Measurements from ENCODE around the gene ST6GALNAC6.

GRCh38 chr9:127934986-127935385, 35.6 kb upstream of the ST6GALNAC6 start:
- no peak for TF ChIP-seq PAX8 (IDR thresholded peaks at IDR 0.05)
- no peak for TF ChIP-seq TCF3 (IDR thresholded peaks at IDR 0.05; ENCODE audit: borderline replicate concordance, insufficient read depth, low read depth, low read length)
- no peak for TF ChIP-seq CHD2 (IDR thresholded peaks at IDR 0.05; ENCODE audit: borderline replicate concordance, low read depth, low read length)
- TF ChIP-seq RCOR1 (conservative IDR thresholded peaks at IDR 0.05; ENCODE audit: low read depth, low read length): no peak
- no peak for TF ChIP-seq SREBF2 (IDR thresholded peaks at IDR 0.05; ENCODE audit: low read length)
- no peak for TF ChIP-seq MTA3 (IDR thresholded peaks at IDR 0.05; ENCODE audit: borderline replicate concordance, low read length)
- TF ChIP-seq TBL1XR1 (IDR thresholded peaks at IDR 0.05; ENCODE audit: low read depth, low read length): no peak
- TF ChIP-seq CTCF (IDR thresholded peaks at IDR 0.05 in 2 of 3, conservative IDR thresholded peaks at IDR 0.05 in 1 of 3; ENCODE audit: control insufficient read depth in 2 of 3, extremely low read depth in 1 of 3, insufficient read depth in 1 of 3, low read depth in 3 of 3, low read length in 3 of 3): no peak
- no peak for TF ChIP-seq TCF12 (IDR thresholded peaks at IDR 0.05; ENCODE audit: low read depth, low read length)

Data from GM12878 (cell line).